Esophagus squamous epithelium (tissue), 4 donors: ENCODE results near the gene SIDT2.

Source experiments
- CTCF ChIP-seq, 6 experiments: fragments of 450-650 bp in 4 of 6; fragments of 200-600 bp in 2 of 6; sonication (generic) in 2 of 6; IDR thresholded peaks; one replicate each; pipeline ENCODE4 v1.5.1; 2016 to 2019; ENCODE audit warnings: antibody characterized with exemption in 6 of 6, mild to moderate bottlenecking in 4 of 6, moderate library complexity in 4 of 6
- POLR2A ChIP-seq, 4 donors: fragments of 450-650 bp; IDR thresholded peaks; one replicate each; pipeline ENCODE4 v1.6.1; 2017; ENCODE audit warnings: antibody characterized with exemption in 4 of 4, mild to moderate bottlenecking in 4 of 4, moderate library complexity in 3 of 4

GRCh38 chr11:117197006-117197405 is 18.5 kb downstream of the SIDT2 start:
- TF ChIP-seq CTCF (IDR thresholded peaks at IDR 0.05) (no peak), POLR2A (IDR thresholded peaks at IDR 0.05) (no peak)
